GM18867 (cell line): ENCODE measurements around the gene ITGA1.

ENCODE experiments used
- ATAC-seq: cut with Tn5 transposase; IDR thresholded peaks from one replicate; pipeline ENCODE4 v1.9.1; 2021; ENCODE audit warnings: mild to moderate bottlenecking, moderate library complexity; ENCODE audit not compliant: unreplicated experiment

ITGA1 gene

GRCh38 chr5:52771343-52772039, 16.2 kb upstream of the ITGA1 start:
- peak; percentile 99 for ATAC-seq

DNA sequence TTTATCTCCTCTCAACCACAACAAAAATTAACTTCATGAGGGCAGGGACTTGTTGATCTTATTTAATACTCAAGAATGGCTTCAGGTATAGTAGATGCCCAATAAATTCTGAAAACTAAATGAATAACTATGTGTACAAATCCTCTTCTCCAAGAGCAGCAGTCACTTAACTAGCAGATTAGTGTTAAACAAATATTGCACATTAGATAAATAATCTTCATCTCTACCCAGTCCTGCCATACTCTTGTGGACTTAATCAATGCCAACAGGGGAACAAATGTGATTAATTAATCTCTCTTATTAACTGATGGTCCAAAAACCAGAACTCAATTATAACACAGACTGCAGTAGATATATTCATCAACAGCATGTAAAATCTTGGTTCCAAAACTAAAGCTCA, 15.0 kb upstream of the ITGA1 start:
- no peak for ATAC-seq

DNA sequence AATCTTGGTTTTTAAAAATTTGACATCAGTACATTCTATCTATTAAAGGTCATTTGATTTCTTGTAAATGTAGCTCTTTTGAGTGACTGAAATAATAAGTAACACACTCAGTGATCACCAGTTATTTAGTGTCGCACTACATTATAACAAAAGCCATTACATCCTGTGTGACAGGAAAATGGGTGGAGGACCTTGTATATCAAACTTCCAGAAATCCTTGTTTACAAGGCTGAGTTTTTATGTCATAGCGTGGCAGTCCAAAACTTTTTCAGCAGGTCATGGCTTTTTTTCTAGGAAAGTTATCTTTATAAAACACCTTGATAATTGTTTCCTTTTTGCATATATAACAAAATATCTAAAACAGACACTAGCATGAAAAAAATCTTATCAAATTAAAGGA, 14.4 kb upstream of the ITGA1 start:
- no peak for ATAC-seq

DNA sequence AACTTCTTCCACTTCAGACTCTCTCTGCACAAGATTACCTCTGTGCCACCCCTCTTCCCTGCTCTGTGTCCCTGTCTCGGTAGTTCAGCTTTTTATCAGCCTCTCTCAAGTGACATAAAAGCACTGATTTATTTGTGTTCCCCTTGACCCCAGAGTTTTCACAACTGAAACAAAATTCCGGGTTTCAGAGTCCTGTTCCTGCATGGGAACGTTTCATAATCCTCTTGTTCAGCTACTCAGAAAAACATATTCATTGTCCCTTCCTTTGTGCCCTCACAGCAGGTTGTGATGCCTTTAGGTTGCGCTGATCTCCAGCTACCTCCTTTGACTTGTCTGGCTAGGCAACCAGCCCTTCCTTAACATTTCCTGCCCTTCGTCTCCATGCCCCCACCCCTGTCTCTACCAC, 13.7 kb upstream of the ITGA1 start:
- no peak for ATAC-seq

- no peak for ATAC-seq
These were observed 11.6 kb upstream of the ITGA1 start for GRCh38 chr5:52776116-52776515.

DNA sequence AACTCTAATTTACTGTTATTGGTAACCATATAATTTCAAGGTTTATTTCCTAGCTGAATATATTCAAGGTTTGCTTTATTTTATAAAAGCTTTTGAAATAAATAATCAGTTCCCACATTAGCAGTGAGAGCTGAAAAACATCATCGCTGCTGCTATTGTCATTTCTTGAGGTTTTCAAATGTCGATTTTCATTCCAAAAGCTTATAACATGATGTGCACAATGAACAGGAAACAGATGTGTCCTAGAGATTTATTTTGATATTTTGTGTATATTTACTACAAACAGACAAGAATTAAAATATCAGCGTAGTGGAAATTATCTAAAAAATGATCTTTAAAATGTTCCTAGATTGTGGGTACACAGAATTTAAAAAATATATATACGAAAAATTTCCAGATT, 10.5 kb upstream of the ITGA1 start:
- no peak for ATAC-seq

GRCh38 chr5:52778781-52779180, 8.9 kb upstream of the ITGA1 start:
- ATAC-seq, result no peak

GRCh38 chr5:52779213-52779612, 8.5 kb upstream of the ITGA1 start:
- ATAC-seq, result no peak

DNA sequence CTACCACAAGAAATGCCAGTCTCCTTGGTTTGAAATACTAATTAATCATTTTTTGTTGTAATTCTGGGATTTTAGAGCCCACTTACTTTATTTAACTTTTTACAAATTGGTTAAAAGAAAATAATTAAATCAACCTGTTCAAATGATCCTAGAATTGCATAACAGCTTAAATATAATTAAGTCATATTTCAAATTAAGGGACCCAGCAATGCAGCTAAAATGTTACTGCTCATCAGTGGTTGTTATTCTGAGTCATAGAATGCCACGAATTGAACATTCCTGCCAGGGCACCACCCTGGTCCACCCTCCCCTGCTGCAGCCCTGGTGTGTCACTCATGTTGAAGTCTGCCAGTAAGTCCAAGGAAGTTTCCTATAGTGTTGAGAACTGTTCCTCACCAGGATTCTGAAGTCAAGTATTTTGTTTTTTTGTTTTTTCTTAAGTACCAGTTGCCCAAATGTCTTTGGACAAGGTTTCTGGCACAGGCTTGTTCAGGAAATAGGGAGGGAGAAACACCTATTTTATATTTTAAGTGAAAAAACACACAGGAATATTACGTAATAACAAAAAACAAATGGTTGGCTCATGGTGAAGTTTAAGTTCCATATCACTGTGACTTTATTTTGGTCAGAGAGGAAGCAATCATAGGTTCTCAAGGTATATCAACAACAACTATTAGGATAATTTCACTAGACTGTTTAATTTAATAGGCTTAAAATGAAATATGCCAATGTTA, 4.3 kb upstream of the ITGA1 start:
- ATAC-seq, result no peak

- ATAC-seq, result no peak
These were observed 3.0 kb upstream of the ITGA1 start for GRCh38 chr5:52784737-52785136.

GRCh38 chr5:52786391-52786790, 1.3 kb upstream of the ITGA1 start:
- no peak for ATAC-seq

DNA sequence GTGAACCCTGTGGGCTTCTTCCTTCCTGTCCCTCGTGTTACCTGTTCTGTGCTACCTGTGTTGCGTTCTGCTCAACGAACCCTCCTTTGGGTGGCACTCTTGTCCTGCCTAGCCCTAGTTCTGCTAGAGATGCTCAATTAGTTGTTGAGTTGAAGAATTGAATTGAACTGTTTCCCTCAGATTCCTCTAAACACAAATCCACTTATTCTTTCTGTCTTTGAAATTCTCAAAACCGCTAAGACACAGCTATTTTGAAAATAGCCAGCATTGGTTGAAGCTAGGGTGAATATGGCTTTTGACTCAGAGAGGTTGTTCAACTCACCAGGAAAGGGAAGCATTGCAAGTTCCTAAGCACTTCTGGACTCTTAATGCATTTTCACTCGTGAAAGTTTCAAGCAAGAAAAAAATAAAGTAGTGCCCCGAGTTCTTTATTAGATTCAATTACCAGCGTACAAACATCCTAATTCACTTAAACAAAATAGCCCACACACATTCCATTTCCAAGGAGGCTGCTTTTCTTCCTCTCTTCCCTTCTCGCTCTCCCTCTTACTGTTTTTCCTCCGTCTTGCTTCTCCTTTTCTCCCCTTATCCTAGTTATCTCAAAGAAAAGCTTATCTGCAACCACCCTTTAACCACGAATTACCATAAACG, 642 bp upstream of the ITGA1 start:
- peak; percentile 53 for ATAC-seq

GRCh38 chr5:52788505-52788821, 747 bp downstream of the ITGA1 start:
- ATAC-seq, result no peak

DNA sequence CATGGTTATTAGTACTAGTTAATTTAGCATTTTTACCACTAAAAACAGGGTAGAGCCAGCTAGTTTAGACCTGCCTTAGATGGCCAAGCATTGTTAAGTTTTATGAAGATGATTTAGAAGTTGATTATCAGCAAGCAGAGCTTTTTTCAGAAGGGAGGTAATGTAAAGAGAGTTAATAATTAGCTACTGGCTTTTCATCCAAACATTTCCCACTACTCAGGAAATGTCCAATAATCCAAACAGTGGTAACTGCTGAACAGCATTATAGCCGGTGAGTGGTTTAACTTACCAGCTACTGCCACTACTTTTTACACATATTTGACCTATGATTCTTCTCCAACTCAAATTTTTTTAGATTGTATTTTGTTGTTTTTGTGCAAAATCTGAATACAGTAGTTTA, 1.7 kb downstream of the ITGA1 start:
- ATAC-seq, result no peak

GRCh38 chr5:52789851-52790250, 2.1 kb downstream of the ITGA1 start:
- no peak for ATAC-seq

DNA sequence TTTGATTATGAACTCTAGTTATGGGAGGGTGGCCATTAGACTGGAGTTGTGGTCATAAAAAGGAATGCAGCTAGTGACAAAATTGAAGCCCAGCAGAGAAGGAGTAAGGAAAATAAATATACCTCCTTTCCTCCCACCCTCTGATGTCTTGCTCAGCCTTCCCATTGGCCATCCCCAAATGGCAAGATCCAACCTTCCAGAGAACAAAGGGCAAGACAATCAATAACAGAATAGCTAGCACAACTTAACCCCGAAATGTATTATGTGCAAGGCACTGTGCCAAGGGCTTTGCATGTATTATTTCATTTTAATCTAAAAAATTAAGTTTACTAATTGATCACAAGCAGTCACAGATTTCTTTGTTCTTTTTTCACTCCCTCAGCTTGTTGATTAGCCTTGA, 3.6 kb downstream of the ITGA1 start:
- ATAC-seq, result no peak

DNA sequence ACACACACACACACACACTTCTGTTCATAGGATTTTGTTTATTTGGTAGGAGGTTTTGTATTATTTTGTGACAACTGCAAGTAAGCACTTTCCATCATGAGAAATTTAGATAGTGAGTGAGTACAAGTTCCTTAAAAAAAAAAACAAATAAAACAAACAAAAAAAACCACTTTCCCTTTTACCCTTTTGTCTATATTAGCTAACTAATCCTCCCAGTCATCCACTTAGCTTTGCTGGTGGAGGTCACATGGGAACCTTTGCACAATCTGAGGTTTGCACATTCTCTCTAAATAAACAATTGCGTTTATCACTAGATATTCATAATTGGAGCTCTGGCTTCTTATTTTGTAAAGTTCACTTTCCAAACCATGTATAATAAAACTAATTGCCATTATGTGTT, 6.8 kb downstream of the ITGA1 start:
- no peak for ATAC-seq

DNA sequence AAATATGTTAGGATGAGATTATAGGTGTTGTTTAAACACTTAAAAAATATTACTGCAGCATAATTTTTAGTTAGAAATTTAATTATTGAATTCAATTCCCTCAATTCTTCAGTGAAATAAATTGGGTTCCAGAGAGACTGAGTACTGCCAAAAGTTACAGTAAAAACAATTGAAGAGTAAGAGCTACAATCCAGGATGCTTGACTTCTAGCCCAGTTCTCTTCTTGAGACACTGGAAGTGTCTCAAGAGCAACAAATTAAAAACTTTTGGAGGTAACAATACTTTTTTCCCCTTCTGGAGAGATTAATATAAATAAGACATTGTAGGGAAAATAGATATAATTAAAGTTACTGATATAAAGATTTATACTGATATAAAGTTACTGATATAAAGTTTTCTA, 8.3 kb downstream of the ITGA1 start:
- no peak for ATAC-seq

DNA sequence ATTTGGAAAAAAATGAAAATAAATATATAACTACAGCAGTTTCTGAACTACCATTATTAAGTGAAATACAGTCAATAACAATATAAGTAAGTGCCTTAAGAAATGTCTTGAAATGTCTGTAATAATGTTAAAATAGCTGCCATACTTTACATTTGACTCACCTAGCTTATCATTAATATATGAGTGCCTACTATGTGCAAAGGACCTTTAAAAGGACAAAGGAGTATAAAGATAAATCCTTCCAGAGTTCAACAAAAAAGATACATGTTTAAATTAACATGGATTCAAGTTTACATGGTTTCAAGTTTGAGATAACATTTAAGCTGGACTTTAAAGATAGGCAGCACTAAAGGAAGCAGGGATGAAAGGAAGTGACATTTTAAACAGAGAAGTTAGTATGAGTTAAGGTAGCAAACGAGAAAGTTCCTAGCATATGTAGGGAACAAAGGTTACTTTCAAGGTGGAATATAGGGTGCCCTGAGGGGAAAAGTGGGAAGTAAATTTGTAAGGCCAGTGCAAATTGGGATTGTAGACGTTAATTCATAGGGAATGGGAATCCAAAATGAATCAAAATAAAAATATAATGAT, 8.9 kb downstream of the ITGA1 start:
- no peak for ATAC-seq

DNA sequence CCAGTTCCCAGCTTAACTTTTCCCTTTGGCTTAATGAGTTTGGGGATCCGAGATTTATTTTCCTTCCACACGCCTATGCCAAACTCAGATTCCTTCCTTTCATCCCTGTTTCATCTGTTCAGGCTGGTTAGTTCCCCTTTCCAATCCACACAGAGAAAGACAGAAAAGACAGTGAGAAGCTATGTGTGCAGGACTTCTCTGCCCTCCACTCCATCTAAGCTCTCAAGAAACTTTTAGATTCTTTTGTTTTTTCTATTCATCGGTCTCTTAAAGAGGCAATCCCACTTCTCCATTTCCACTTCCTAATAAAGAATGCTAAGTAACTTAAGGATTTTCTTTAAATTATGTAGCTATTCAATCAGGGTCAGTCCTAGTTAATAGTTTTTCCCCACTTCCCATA, 11.2 kb downstream of the ITGA1 start:
- no peak for ATAC-seq

- ATAC-seq, result peak; percentile 31
These were observed 11.8 kb downstream of the ITGA1 start for GRCh38 chr5:52799358-52799982.

DNA sequence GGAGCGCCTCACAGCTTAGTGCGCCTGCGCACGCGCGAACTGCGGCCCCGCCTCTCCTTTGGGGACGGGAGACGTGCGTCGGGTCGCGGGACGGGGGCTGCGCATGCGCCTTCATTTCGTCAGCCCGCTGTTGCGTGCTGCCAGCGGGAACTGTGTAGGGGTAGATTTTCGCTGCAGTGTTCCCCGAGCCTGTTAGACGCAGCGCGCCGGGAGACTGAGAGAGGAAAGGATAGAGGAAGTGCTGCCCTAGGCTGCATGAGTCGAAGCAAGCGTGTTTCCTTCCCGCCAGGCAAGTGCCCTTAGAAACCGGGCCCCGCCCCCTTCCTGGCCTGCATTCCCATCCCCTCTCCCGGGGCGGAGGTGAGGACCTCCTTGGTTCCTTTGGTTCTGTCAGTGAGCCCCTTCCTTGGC, 12.3 kb downstream of the ITGA1 start:
- peak; percentile 82 for ATAC-seq
